ENCODE measurements around the gene TYSND1.

TYSND1 gene

DNA sequence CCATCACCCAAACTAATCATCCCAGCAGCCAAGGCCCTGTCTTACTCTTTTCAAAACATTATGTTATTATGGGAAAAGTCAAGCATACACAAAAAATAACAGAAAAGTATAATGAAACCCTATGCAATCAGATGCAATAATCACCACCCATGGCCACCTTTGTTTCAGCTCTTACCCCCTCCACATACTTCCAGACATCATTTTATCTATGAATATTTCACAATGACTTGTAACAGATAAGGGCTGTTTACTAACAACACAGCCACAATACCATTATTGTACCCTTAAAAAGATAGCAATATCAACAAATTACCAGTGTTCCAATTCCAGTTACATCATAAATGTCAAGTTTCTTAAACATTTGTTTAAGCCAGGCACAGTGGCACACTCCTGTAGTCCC, 49.0 kb downstream of the TYSND1 start:
- Histone ChIP-seq H3K4me3 (ENCODE audit: insufficient read depth, low read depth, low read length, poor library complexity, severe bottlenecking) (no peak overlapping the region), H3K27ac (ENCODE audit: insufficient read depth, low read length, poor library complexity, severe bottlenecking) (no peak overlapping the region), H3K36me3 (ENCODE audit: control insufficient read depth, insufficient read depth, low read length) (peaks cover 29% of the 10 kb centered on the region), H3K9me3 (ENCODE audit: control insufficient read depth, low read length) (no peaks in the 10 kb centered on the region), H3K4me1 (ENCODE audit: control insufficient read depth, insufficient read depth, low read length, poor library complexity, severe bottlenecking) (peaks cover 6% of the 10 kb centered on the region), H3K27me3 (replicated peaks; ENCODE audit: control insufficient read depth, insufficient read depth, low read length, poor library complexity, severe bottlenecking) (no peaks in the 10 kb centered on the region)
- no peak for DNase-seq

DNA sequence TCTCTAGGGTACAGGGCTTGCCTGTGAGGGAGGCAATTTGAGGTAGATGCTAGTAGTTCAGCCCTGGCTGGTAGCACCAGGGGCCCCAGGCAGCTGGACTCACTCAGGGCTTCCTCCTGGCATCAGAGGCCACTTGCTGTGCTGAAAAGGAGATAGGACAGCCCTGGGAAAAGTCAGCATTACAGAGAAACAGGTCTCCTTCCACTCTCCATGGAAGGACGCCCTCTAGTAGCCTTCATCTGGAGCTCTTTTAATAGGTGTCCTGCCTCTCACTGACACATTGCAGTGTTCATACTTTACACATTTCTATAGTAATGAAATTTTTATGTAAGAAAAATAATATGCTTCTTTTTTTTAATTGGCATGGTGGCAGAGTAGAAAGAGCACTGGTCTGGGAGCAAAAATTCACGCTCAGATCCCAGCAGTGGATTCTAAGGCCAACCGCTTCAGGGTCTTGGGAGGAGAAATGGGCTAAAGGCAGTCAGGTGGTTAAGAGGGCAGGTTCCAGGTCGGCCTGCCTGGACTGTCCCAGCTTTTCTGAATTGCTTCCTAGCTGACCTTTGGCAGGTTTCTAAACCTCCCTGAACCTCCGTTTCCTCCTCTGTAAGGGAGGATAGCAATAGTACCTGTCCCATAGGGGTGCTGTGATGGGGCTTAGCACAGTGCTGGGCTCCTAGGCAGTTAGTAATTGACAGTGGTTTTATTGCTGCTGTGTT, 49.6 kb downstream of the TYSND1 start:
- no peaks in the 10 kb centered on the region for H3K27me3 ChIP-seq (replicated peaks; ENCODE audit: control insufficient read depth, insufficient read depth, low read length, poor library complexity, severe bottlenecking)
- peaks cover 10% of the 10 kb centered on the region for H3K4me1 ChIP-seq (ENCODE audit: control insufficient read depth, insufficient read depth, low read length, poor library complexity, severe bottlenecking)
- no peak overlapping the region for H3K27ac ChIP-seq (ENCODE audit: insufficient read depth, low read length, poor library complexity, severe bottlenecking)
- peaks cover 26% of the 10 kb centered on the region for H3K36me3 ChIP-seq (ENCODE audit: control insufficient read depth, insufficient read depth, low read length)
- no peak overlapping the region for H3K4me3 ChIP-seq (ENCODE audit: insufficient read depth, low read depth, low read length, poor library complexity, severe bottlenecking)
- H3K9me3 ChIP-seq (ENCODE audit: control insufficient read depth, low read length) = no peaks in the 10 kb centered on the region
- no peak for DNase-seq

DNA sequence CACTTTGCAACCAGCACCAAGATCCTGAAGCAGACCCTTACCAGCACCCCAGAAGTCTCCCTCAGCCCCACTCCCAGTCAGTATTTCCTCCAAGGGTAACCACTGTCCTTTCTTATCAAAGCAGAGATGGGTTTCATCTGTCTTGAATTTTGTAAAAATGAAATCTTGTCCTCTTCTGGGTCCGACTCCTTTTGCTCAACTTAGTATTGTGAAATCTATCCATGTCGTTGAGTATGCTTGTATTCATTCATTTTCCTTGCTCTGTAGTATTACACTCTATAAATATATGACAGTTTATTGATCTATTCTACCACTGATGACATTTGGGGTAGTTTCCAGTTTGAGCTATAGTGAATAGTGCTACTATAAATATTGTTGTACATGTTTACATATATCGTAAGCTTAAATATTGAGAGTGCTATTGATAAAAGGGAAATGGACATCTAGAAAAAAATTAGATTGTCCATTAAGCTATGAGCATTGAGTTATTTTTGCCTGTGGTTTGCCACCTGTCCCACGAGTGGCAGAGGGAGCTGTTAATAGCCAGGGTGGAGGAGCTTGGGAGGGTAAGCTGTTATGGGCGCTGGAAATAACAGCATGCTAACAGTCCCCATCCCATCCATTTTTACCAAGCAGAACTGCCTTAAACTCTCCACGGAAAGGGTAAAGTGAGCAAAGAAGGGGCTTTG, 50.3 kb downstream of the TYSND1 start:
- Histone ChIP-seq H3K36me3 (ENCODE audit: control insufficient read depth, insufficient read depth, low read length) (peaks cover 24% of the 10 kb centered on the region), H3K9me3 (ENCODE audit: control insufficient read depth, low read length) (no peaks in the 10 kb centered on the region), H3K4me3 (ENCODE audit: insufficient read depth, low read depth, low read length, poor library complexity, severe bottlenecking) (no peak overlapping the region), H3K27me3 (replicated peaks; ENCODE audit: control insufficient read depth, insufficient read depth, low read length, poor library complexity, severe bottlenecking) (no peaks in the 10 kb centered on the region), H3K4me1 (ENCODE audit: control insufficient read depth, insufficient read depth, low read length, poor library complexity, severe bottlenecking) (peaks cover 14% of the 10 kb centered on the region), H3K27ac (ENCODE audit: insufficient read depth, low read length, poor library complexity, severe bottlenecking) (no peak overlapping the region)
- no peak for DNase-seq

DNA sequence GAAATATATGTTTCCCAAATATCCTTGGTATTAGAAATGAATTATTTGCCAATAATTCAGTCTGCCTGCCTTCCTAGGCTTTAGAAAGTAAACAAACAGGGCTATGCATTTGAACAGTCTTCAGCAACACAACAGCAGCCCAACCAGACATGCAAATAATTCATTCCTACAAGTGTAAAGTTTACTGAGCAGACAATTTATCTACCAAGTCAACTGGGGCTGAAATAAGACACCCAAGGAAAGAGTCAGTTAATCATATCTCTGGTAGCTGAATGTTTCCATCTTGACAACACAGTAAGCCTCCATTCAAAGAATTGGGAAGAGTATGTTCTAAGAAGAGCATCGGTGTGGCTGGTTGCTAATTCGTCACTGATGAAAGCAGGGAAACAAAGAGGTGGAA, 52.2 kb downstream of the TYSND1 start:
- peaks cover 14% of the 10 kb centered on the region for H3K4me1 ChIP-seq (ENCODE audit: control insufficient read depth, insufficient read depth, low read length, poor library complexity, severe bottlenecking)
- no peaks in the 10 kb centered on the region for H3K27me3 ChIP-seq (replicated peaks; ENCODE audit: control insufficient read depth, insufficient read depth, low read length, poor library complexity, severe bottlenecking)
- peak overlapping the region; percentile 1 for H3K27ac ChIP-seq (ENCODE audit: insufficient read depth, low read length, poor library complexity, severe bottlenecking)
- H3K36me3 ChIP-seq (ENCODE audit: control insufficient read depth, insufficient read depth, low read length) = peaks cover 18% of the 10 kb centered on the region
- no peaks in the 10 kb centered on the region for H3K9me3 ChIP-seq (ENCODE audit: control insufficient read depth, low read length)
- peak overlapping the region; percentile 39 for H3K4me3 ChIP-seq (ENCODE audit: insufficient read depth, low read depth, low read length, poor library complexity, severe bottlenecking)
- DNase-seq = no peak

DNA sequence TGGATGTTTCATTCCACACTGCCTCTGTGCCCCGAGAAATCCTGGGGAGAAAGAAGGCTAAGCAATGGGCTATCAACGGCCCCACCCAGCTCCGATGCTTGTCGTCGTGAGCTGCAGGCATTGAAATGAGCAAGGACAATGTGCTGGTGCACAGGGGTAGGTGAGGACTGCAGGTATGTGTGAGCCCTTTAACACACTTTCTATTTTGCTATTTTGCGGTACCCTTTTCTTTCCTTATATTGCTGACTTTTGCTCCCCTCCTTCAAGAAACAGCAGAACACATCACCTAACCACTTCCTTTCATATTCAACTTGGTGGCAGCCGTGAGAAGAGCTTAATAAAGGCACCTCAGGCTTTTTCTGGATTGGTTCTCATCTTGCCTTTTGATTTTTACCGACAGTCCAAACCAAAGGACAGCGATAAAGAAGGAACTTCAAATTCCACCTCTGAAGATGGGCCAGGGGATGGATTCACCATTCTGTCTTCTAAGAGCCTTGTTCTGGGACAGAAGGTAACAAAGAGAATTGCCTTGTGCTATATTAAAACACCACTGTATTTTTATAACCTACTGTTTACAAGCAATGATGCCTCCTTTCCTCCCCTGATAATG, 53.1 kb downstream of the TYSND1 start:
- H3K4me3 ChIP-seq (ENCODE audit: insufficient read depth, low read depth, low read length, poor library complexity, severe bottlenecking) = peak overlapping the region; percentile 39
- no peak for DNase-seq
- no peaks in the 10 kb centered on the region for H3K27me3 ChIP-seq (replicated peaks; ENCODE audit: control insufficient read depth, insufficient read depth, low read length, poor library complexity, severe bottlenecking)
- H3K27ac ChIP-seq (ENCODE audit: insufficient read depth, low read length, poor library complexity, severe bottlenecking) = peak overlapping the region; percentile 23
- H3K9me3 ChIP-seq (ENCODE audit: control insufficient read depth, low read length) = no peaks in the 10 kb centered on the region
- peaks cover 14% of the 10 kb centered on the region for H3K4me1 ChIP-seq (ENCODE audit: control insufficient read depth, insufficient read depth, low read length, poor library complexity, severe bottlenecking)
- H3K36me3 ChIP-seq (ENCODE audit: control insufficient read depth, insufficient read depth, low read length) = peaks cover 9% of the 10 kb centered on the region

DNA sequence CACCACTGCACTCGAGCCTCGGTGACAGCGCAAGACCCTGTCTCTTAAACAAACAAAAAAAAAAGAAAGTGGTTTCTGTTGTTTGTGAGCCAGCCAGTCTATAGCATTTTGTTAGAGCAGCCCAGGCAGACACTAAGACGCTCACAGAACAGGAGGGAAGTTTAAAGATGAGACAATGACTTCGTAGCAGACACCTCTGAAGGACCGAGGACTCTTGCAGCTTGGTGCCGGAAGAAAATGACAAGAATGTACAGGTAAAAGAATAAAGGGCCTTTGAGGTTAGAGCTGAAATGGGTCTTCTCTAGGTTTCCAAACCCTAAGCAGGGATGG, 54.1 kb downstream of the TYSND1 start:
- H3K36me3 ChIP-seq (ENCODE audit: control insufficient read depth, insufficient read depth, low read length) = peaks cover 6% of the 10 kb centered on the region
- H3K4me3 ChIP-seq (ENCODE audit: insufficient read depth, low read depth, low read length, poor library complexity, severe bottlenecking) = peak overlapping the region; percentile 39
- H3K27ac ChIP-seq (ENCODE audit: insufficient read depth, low read length, poor library complexity, severe bottlenecking) = peak overlapping the region; percentile 70

DNA sequence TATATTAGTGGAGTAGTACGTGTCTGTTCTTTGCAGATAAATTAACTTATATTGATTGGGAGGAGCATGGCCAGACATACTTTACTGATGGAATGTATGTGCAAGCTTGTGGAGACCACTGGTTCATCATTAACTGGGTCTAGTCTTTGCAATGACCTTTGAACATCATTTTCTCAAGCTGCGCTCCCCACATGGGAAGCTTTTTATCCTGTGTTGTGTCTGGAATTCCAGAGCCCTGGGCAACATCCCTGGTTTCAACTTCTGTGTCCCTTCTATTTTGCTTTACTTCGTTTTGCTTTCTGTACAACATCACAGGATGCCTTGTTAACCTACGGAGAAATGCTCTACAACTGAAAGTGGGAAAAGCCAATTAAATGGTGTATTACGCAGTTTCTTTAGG, 55.5 kb downstream of the TYSND1 start:
- DNase-seq = no peak
- Histone ChIP-seq H3K4me3 (ENCODE audit: insufficient read depth, low read depth, low read length, poor library complexity, severe bottlenecking) (no peak overlapping the region), H3K27ac (ENCODE audit: insufficient read depth, low read length, poor library complexity, severe bottlenecking) (no peak overlapping the region), H3K36me3 (ENCODE audit: control insufficient read depth, insufficient read depth, low read length) (no peaks in the 10 kb centered on the region), H3K9me3 (ENCODE audit: control insufficient read depth, low read length) (no peaks in the 10 kb centered on the region), H3K4me1 (ENCODE audit: control insufficient read depth, insufficient read depth, low read length, poor library complexity, severe bottlenecking) (peaks cover 14% of the 10 kb centered on the region), H3K27me3 (replicated peaks; ENCODE audit: control insufficient read depth, insufficient read depth, low read length, poor library complexity, severe bottlenecking) (no peaks in the 10 kb centered on the region)

More for the DNA sequence above, 54.1 kb downstream of the TYSND1 start:
- no peaks in the 10 kb centered on the region for H3K27me3 ChIP-seq (replicated peaks; ENCODE audit: control insufficient read depth, insufficient read depth, low read length, poor library complexity, severe bottlenecking)
- no peak for DNase-seq
- no peaks in the 10 kb centered on the region for H3K9me3 ChIP-seq (ENCODE audit: control insufficient read depth, low read length)
- peaks cover 14% of the 10 kb centered on the region for H3K4me1 ChIP-seq (ENCODE audit: control insufficient read depth, insufficient read depth, low read length, poor library complexity, severe bottlenecking)

DNA sequence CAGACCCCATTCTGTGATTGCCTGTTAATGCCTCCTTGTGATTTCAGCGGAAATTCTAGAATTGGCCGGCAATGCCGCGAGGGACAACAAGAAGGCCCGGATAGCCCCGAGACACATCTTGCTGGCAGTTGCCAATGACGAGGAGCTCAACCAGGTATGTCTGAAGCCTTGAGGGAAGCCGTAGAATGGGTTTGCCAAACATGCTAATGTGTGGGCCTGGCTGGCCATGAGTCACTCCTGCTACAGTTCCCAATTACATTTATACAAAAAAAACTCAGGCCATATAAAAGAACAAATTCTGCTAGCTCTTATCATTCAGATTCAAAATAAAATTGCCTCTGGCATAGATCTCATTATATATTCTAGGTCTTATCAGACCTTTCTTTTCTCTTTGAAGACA, 56.5 kb downstream of the TYSND1 start:
- H3K9me3 ChIP-seq (ENCODE audit: control insufficient read depth, low read length) = no peaks in the 10 kb centered on the region
- no peak for DNase-seq
- H3K4me1 ChIP-seq (ENCODE audit: control insufficient read depth, insufficient read depth, low read length, poor library complexity, severe bottlenecking) = peaks cover 14% of the 10 kb centered on the region
- no peak overlapping the region for H3K27ac ChIP-seq (ENCODE audit: insufficient read depth, low read length, poor library complexity, severe bottlenecking)
- H3K27me3 ChIP-seq (replicated peaks; ENCODE audit: control insufficient read depth, insufficient read depth, low read length, poor library complexity, severe bottlenecking) = no peaks in the 10 kb centered on the region
- H3K36me3 ChIP-seq (ENCODE audit: control insufficient read depth, insufficient read depth, low read length) = no peaks in the 10 kb centered on the region
- H3K4me3 ChIP-seq (ENCODE audit: insufficient read depth, low read depth, low read length, poor library complexity, severe bottlenecking) = no peak overlapping the region

DNA sequence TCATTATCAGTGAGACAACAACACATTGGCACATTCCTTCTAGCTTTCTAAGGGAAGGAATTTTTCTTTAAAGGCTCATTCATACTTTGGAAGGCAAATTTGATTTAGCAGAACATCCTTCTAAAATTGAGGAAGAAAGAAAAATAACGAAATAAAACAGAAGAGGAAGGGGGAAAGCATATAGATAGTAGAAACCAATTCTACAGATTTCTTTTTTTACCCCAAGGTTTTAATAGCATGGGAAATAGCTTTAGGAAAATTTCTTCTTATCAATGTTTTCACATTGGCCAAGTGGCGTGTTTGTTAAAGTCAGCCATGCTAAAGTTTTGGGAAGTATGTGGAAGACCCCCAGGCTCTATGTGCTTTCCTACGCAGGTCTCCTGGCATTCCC, 58.2 kb downstream of the TYSND1 start:
- H3K27ac ChIP-seq (ENCODE audit: insufficient read depth, low read length, poor library complexity, severe bottlenecking) = no peak overlapping the region
- no peaks in the 10 kb centered on the region for H3K36me3 ChIP-seq (ENCODE audit: control insufficient read depth, insufficient read depth, low read length)
- no peak overlapping the region for H3K4me3 ChIP-seq (ENCODE audit: insufficient read depth, low read depth, low read length, poor library complexity, severe bottlenecking)
- no peaks in the 10 kb centered on the region for H3K9me3 ChIP-seq (ENCODE audit: control insufficient read depth, low read length)
- peaks cover 9% of the 10 kb centered on the region for H3K4me1 ChIP-seq (ENCODE audit: control insufficient read depth, insufficient read depth, low read length, poor library complexity, severe bottlenecking)
- H3K27me3 ChIP-seq (replicated peaks; ENCODE audit: control insufficient read depth, insufficient read depth, low read length, poor library complexity, severe bottlenecking) = no peaks in the 10 kb centered on the region
- DNase-seq = no peak
